ENCODE measurements around the gene ZNF317.

The ZNF317 gene

GRCh38 chr19:9128171-9128570 lies 12.0 kb upstream of the ZNF317 start:
- H3K4me3 ChIP-seq (replicated peaks; ENCODE audit: insufficient read depth, low read length): no peak overlapping the region
- no peak overlapping the region for H3K27ac ChIP-seq (replicated peaks)
- no peak for DNase-seq (ENCODE audit: low read depth in 1 of 2, low spot score in 1 of 2)
- no peaks in the 10 kb centered on the region for H3K27me3 ChIP-seq (ENCODE audit: insufficient read depth, poor library complexity, severe bottlenecking)
- TF ChIP-seq POLR2AphosphoS5 (IDR thresholded peaks at IDR 0.05; ENCODE audit: low read depth): no peak
- TF ChIP-seq REST (IDR thresholded peaks at IDR 0.05; ENCODE audit: insufficient replicate concordance, low read depth): no peak

GRCh38 chr19:9130965-9131364 lies 9.2 kb upstream of the ZNF317 start:
- no peak overlapping the region for H3K4me3 ChIP-seq (replicated peaks; ENCODE audit: insufficient read depth, low read length)
- DNase-seq (ENCODE audit: low read depth in 1 of 2, low spot score in 1 of 2): peak in 1 of 2 experiments; percentile 20
- no peak overlapping the region for H3K27ac ChIP-seq (replicated peaks)
- TF ChIP-seq POLR2AphosphoS5 (IDR thresholded peaks at IDR 0.05; ENCODE audit: low read depth) (no peak), CTCF (IDR thresholded peaks at IDR 0.05; ENCODE audit: insufficient read depth, low read length) (no peak), REST (IDR thresholded peaks at IDR 0.05; ENCODE audit: insufficient replicate concordance, low read depth) (no peak)
- no peaks in the 10 kb centered on the region for H3K27me3 ChIP-seq (ENCODE audit: insufficient read depth, poor library complexity, severe bottlenecking)

GRCh38 chr19:9132422-9132821 lies 7.8 kb upstream of the ZNF317 start:
- TF ChIP-seq REST (IDR thresholded peaks at IDR 0.05; ENCODE audit: insufficient replicate concordance, low read depth) (no peak), SPI1 (IDR thresholded peaks at IDR 0.05; ENCODE audit: borderline replicate concordance, low read depth) (no peak), CTCF (IDR thresholded peaks at IDR 0.05; ENCODE audit: insufficient read depth, low read length) (no peak), POLR2AphosphoS5 (IDR thresholded peaks at IDR 0.05; ENCODE audit: low read depth) (no peak), GABPA (IDR thresholded peaks at IDR 0.05; ENCODE audit: low read depth) (no peak)

More at GRCh38 chr19:9132422-9132821, 7.8 kb upstream of the ZNF317 start:
- no peak for DNase-seq (ENCODE audit: low read depth in 1 of 2, low spot score in 1 of 2)
- Histone ChIP-seq H3K27me3 (ENCODE audit: insufficient read depth, poor library complexity, severe bottlenecking) (no peaks in the 10 kb centered on the region), H3K27ac (replicated peaks) (no peak overlapping the region), H3K4me3 (replicated peaks; ENCODE audit: insufficient read depth, low read length) (no peak overlapping the region)
